22Rv1 (cell line): ENCODE results near the gene NOP58.

Experiments used
- CTCF ChIP-seq: fragments of 450-650 bp; IDR thresholded peaks from 2 replicates; pipeline ENCODE4 v1.5.1; 2017; ENCODE audit warnings: mild to moderate bottlenecking
- ZFX ChIP-seq: fragments of 450-650 bp; IDR thresholded peaks from 2 replicates; pipeline ENCODE4 v1.6.1; 2017; ENCODE audit warnings: antibody characterized with exemption, borderline replicate concordance

GRCh38 chr2:202238234-202239197 is 27.0 kb upstream of the NOP58 start, which contains the start of gene SUMO1:
- TF ChIP-seq CTCF (no peak), ZFX (no peak)
